ENCODE data around the gene GLS. TPM values are rescaled to one million over a fixed set of nuclear protein-coding genes. Genes with fewer than 3 reads are reported as not detected.
A peak's percentile ranks its signal among the peaks of the same experiment; 100 is the strongest.

GLS gene
- total RNA-seq, 2 donors from 2014 or later = 415 to 476 TPM

DNA sequence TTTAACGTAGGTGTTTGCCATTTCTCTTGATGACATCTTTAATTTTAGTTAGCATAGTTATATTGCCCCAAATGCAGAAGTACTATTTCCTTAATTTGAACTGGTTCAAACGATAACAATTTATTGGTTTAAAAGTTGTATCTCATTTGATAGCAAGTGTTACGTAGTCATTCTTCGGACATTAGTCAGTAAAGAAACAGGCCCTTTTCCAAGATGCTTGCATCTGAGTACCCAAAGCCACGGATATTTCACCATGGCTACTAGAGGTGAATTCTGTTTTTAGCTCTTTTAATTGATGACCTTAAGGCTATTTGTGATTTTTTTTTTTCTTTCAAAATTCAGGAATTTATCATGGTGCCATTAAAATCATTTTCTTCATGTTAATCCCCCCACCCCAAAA lies 32.1 kb downstream of the GLS start:
- ATAC-seq (ENCODE audit: insufficient number of reproducible peaks, low FRiP score, low read depth) = peak; percentile 32
- no peak overlapping the region for H3K4me3 ChIP-seq
- peaks cover 12% of the 10 kb centered on the region for H3K36me3 ChIP-seq
- peaks cover 28 to 42% of the 10 kb centered on the region in 2 donors for H3K4me1 ChIP-seq (ENCODE audit: control insufficient read depth in 1 of 2, low read depth in 2 of 2)
- H3K27ac ChIP-seq = peak overlapping the region; percentile 60 to 61
- no peaks in the 10 kb centered on the region for H3K27me3 ChIP-seq (replicated peaks; ENCODE audit: insufficient read depth)
- TF ChIP-seq, protein P1, sequence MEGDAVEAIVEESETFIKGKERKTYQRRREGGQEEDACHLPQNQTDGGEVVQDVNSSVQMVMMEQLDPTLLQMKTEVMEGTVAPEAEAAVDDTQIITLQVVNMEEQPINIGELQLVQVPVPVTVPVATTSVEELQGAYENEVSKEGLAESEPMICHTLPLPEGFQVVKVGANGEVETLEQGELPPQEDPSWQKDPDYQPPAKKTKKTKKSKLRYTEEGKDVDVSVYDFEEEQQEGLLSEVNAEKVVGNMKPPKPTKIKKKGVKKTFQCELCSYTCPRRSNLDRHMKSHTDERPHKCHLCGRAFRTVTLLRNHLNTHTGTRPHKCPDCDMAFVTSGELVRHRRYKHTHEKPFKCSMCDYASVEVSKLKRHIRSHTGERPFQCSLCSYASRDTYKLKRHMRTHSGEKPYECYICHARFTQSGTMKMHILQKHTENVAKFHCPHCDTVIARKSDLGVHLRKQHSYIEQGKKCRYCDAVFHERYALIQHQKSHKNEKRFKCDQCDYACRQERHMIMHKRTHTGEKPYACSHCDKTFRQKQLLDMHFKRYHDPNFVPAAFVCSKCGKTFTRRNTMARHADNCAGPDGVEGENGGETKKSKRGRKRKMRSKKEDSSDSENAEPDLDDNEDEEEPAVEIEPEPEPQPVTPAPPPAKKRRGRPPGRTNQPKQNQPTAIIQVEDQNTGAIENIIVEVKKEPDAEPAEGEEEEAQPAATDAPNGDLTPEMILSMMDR (IDR thresholded peaks at IDR 0.05) = no peak
- no peak for DNase-seq (ENCODE audit: low spot score)
- no peaks in the 10 kb centered on the region for H3K9me3 ChIP-seq

DNA sequence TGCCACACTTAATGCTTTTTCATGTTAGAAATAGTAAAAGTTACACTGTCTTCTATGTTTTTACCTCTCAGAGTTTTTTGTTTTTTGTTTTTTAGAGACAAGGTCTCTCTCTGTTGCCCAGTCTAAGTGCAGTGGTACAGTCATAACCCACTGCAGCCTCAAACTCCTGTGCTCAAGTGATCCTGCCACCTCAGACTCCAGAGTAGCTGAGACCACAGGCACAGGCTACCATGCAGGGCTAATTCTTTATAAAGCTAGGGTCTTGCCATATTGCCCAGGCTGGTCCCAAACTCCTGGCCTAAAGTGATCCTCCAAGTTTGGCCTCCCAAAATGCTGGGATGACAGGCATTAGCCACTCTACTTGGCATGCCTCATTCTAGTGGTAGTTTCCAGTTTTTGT lies 33.1 kb downstream of the GLS start:
- H3K4me3 ChIP-seq = no peak overlapping the region
- DNase-seq (ENCODE audit: low spot score) (no peak), ATAC-seq (ENCODE audit: insufficient number of reproducible peaks, low FRiP score, low read depth) (no peak)
- peaks cover 17% of the 10 kb centered on the region for H3K36me3 ChIP-seq
- H3K9me3 ChIP-seq = no peaks in the 10 kb centered on the region
- H3K27me3 ChIP-seq (replicated peaks; ENCODE audit: insufficient read depth) = no peaks in the 10 kb centered on the region
- peaks cover 28 to 42% of the 10 kb centered on the region in 2 donors for H3K4me1 ChIP-seq (ENCODE audit: control insufficient read depth in 1 of 2, low read depth in 2 of 2)
- H3K27ac ChIP-seq = peak overlapping the region; percentile 29 to 60
- TF ChIP-seq, protein P1 (IDR thresholded peaks at IDR 0.05) = no peak

DNA sequence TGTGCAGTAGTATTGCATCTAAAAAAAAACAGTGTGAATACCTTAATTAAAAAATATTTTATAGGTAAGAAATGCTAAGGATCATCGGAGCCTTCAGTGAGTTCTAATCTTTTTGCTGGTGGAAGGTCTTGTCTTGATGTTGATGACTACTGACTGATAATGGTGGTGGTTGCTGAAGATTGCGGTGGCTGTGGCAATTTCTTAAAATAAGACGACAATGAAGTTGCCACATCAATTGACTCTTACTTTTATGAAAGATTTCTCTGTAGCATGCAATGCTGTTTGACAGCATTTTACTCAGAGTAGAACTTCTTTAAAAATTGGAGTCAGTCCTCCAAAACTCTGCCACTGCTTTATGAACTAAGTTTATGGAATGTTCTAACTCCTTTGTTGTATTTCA lies 36.2 kb downstream of the GLS start:
- no peaks in the 10 kb centered on the region for H3K27me3 ChIP-seq (replicated peaks; ENCODE audit: insufficient read depth)
- H3K4me3 ChIP-seq = no peak overlapping the region
- peaks cover 13 to 32% of the 10 kb centered on the region in 2 donors for H3K4me1 ChIP-seq (ENCODE audit: control insufficient read depth in 1 of 2, low read depth in 2 of 2)
- no peak for DNase-seq (ENCODE audit: low spot score)
- no peak for ATAC-seq (ENCODE audit: insufficient number of reproducible peaks, low FRiP score, low read depth)
- no peak overlapping the region for H3K27ac ChIP-seq
- no peaks in the 10 kb centered on the region for H3K9me3 ChIP-seq
- TF ChIP-seq, protein P1 (IDR thresholded peaks at IDR 0.05) = no peak
- peaks cover 17% of the 10 kb centered on the region for H3K36me3 ChIP-seq

DNA sequence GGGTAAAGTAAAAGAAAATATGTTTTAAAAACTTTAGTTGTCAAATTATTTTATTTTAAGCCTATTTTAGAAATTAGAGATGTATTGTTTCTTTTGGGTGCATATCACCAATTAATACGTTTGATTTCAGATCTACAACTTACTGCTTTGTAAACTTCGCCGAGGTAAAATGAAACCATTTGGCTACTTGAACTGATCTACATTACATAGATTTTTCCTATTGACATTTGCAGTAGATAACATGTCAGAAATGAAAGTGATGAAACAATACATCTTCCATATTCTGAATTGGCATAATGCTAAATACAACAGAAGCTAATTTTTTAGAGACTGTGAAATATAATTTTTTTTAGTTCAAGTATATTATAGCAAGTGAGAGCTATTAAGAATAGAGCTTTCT lies 39.5 kb downstream of the GLS start:
- DNase-seq (ENCODE audit: low spot score) (no peak), ATAC-seq (ENCODE audit: insufficient number of reproducible peaks, low FRiP score, low read depth) (no peak)
- TF ChIP-seq, protein P1 (IDR thresholded peaks at IDR 0.05) = no peak
- H3K4me3 ChIP-seq = no peak overlapping the region
- H3K9me3 ChIP-seq = no peaks in the 10 kb centered on the region
- no peak overlapping the region for H3K27ac ChIP-seq
- peaks cover 8 to 39% of the 10 kb centered on the region in 2 donors for H3K4me1 ChIP-seq (ENCODE audit: control insufficient read depth in 1 of 2, low read depth in 2 of 2)
- peaks cover 26% of the 10 kb centered on the region for H3K36me3 ChIP-seq
- H3K27me3 ChIP-seq (replicated peaks; ENCODE audit: insufficient read depth) = no peaks in the 10 kb centered on the region

DNA sequence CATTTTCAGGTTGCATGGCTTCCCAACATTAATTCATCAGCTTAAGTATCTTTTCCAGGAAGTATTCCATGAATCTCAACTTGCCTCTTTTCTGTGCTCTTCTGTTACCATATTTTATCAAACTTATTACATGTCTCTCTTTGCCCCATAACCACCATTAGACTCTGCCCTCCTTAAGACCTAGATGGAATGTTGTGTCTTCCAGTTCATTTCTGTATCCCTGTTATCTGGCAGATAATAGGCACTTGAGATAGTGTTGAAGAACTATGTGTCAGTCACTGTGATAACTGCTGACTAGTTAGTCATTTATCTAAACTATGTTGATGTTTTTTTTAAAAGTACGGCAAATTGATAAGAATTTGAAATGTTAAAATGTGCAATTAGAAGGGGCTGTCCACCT lies 41.8 kb downstream of the GLS start:
- Histone ChIP-seq H3K4me3 (no peak overlapping the region), H3K4me1 (ENCODE audit: control insufficient read depth in 1 of 2, low read depth in 2 of 2) (peaks cover 12 to 46% of the 10 kb centered on the region in 2 donors), H3K27ac (no peak overlapping the region), H3K27me3 (replicated peaks; ENCODE audit: insufficient read depth) (no peaks in the 10 kb centered on the region), H3K36me3 (peaks cover 23% of the 10 kb centered on the region), H3K9me3 (no peaks in the 10 kb centered on the region)
- no peak for DNase-seq (ENCODE audit: low spot score)
- ATAC-seq (ENCODE audit: insufficient number of reproducible peaks, low FRiP score, low read depth) = no peak
- TF ChIP-seq, protein P1 (IDR thresholded peaks at IDR 0.05) = no peak

Data from thoracic aorta (tissue), 2 donors.